NCI-H2171 treated with DMSO at 0.1 percent for 48 hours (cell line): ENCODE data around the gene UFM1.
"Not testable (repeated sequence)": the region's sequence is repeated elsewhere in the genome, so short reads cannot be mapped to it uniquely, and the experiment has no call there.

Experiments
- DNase-seq: peaks from one replicate; lab custom pipeline; 2025; lab: John Stamatoyannopoulos, UW

UFM1 gene

DNA sequence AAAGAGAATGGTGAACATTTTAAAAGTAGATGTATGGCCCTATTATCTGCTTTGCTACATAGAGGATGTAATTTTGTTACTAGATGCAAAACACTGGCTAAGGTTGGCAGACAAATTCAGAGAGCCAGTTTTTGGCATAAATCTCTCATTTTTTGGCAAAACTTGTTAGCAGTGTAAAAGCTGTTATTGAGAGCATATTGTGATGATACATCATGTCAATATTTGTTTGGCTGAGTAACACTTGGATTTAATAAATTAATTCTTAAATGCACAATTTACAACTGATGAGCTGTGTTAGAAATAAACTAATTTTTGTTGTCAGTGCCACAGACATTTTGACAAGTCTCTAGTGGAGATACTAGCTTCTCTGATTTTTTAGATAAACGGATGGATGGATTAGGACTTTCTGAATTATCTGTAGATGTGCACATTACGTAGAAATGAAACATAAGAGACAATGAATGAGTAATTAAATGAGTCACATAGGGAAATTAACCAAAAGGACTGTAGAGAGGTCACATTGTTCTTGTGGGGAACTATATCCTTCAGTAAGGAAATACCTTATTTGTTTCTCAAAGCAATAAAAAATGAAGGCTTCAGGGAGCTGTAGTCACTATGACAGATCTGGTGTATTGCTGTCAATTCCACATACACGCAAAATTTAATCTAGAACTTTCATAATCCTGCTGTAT lies 17.4 kb downstream of the UFM1 start:
- no peak for DNase-seq

GRCh38 chr13:38369058-38369457 lies 19.4 kb downstream of the UFM1 start:
- DNase-seq = no peak

GRCh38 chr13:38370096-38370495 lies 20.4 kb downstream of the UFM1 start:
- DNase-seq = not testable (repeated sequence)

- DNase-seq = no peak
Measured at GRCh38 chr13:38372820-38373383, 23.3 kb downstream of the UFM1 start.

GRCh38 chr13:38376546-38376945 lies 26.9 kb downstream of the UFM1 start:
- no peak for DNase-seq

GRCh38 chr13:38381890-38382289 lies 32.2 kb downstream of the UFM1 start:
- no peak for DNase-seq

DNA sequence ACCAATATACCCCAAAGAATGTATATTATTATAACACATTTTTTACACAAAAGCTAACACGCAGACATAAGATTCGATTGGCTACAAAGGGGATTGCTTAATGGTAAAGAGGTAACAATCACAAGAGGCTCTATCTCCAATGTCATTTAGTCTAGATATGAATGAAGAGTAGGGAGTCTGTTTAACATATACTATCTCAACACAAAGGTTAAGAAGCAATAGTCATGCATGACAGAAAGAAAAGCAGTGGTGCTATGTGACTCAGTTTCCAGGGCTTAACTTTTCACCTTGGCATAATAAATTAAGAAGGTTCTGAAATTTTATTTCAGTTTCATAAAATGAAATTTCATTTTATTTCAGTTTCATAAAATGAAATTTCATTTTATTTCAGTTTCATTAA lies 33.3 kb downstream of the UFM1 start:
- DNase-seq = no peak

DNA sequence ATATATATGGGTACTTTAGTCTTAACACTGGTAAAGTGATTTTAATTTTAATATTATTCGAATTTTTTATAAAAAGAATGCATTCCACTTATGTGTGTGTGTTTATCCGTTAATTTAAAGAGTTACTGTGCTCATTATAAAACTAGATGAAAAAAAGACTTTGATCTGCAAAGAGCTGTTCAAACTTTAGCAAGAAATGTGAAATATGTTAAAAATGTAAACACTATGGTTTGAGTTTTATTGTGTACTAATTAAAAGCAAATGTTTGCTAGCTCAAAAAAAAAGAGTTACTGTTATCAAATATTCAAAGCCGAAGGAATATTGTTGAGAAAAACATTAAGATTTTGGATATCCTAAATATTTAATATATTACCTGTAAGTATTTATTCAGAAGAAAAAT lies 34.5 kb downstream of the UFM1 start:
- DNase-seq = no peak

- no peak for DNase-seq
Measured at GRCh38 chr13:38385153-38385891, 35.7 kb downstream of the UFM1 start.

- DNase-seq = no peak
Measured at GRCh38 chr13:38386421-38386820, 36.8 kb downstream of the UFM1 start.

DNA sequence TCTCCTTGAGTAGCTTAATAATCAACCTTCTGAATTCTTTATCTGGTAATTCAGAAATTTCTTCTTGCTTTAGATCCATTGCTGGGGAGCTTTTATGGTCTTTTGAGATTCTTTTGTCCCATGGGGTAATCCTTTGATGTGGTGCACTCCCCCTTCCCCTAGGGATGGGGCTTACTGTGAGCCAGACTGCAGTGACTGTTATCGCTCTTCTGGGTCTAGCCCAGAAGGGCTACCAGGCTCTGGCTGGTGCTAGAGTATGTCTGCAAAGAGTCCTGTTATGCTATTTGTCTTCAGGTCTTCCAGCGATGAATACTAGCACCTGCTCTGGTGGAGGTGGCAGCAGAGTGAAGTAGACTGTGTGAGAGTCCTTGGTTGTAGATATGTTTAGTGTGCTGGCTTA lies 41.7 kb downstream of the UFM1 start:
- no peak for DNase-seq

DNA sequence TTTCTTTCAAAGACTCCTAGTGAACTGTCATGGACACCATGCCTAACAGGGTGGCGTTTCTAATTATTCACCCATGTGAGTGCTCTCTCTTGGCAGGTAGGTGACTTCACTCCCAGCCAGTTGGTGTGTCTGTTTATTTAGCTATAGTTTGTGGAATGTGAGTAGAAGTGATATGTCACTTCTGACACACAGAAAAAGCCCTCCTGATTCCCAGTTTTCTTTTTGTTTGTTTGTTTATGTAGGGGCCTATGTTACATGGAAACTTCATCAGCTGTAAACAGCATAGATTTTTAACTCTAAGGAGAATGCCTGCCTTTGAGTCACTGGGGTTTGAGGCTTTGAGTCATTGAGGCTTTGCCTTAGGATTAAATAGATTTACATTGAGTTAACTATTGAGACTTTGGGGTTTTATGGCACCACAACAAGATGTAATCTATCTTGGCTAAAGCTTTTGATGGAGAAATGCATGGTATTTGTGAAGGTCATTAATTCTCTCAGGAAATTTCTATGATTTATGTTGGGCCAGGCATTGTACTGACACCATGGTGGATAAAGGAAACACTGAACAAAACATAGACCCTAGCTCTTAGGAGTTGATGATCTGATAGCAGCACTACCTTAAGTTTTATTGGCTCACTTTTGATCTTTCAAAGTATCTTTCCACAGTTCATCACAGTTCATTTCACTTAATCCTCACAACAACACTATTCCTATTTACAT lies 45.3 kb downstream of the UFM1 start:
- no peak for DNase-seq

GRCh38 chr13:38395497-38395788 lies 45.8 kb downstream of the UFM1 start:
- DNase-seq = no peak

- DNase-seq = no peak
Measured at GRCh38 chr13:38398711-38399493, 49.3 kb downstream of the UFM1 start.

DNA sequence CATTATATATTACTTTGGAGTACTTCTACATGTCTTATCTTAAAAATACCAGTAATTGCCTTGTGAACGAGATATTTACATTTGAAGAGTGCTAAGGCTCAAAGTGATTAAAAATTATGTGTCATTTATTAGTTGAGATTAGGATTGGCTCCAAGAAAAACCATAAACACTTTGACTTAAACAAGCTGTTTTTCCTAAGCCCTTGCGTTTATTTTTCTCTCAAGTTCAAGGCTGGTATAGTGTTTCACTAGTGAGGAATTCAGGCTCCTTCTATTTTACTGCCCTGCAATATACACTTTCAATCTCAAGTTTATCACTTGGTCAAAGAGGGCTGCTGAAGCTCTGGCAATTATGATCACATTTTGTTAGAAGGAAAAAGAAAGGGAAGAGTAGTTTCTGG lies 49.9 kb downstream of the UFM1 start:
- no peak for DNase-seq

GRCh38 chr13:38401276-38401675 lies 51.6 kb downstream of the UFM1 start:
- no peak for DNase-seq

DNA sequence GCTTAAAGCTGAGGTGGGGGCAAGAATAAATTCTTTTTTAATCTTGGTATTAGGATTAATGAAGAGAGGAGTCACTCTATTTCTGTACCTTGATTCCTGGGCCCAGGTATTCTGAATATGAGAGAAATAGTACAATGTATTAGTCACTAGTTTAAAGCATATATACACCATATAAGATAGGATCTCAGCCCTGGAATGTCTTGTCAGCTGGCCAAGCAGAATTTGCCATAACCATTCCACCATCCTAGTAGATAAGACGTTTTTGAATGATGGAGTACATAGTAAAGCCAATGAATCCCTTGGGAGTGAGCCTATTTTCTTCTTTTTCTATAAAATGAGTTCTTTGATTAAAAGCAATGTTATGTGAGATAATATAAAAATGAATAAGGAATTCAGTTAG lies 55.6 kb downstream of the UFM1 start:
- no peak for DNase-seq

- no peak for DNase-seq
Measured at GRCh38 chr13:38409771-38410170, 60.1 kb downstream of the UFM1 start.

- DNase-seq = no peak
Measured at GRCh38 chr13:38412266-38412665, 62.6 kb downstream of the UFM1 start.
